Fibroblast of peridontal ligament (primary cell): ENCODE measurements around the gene MED27.

Experiments used
- DNase-seq: peaks from one replicate; pipeline ENCODE4 v3.0.0-alpha.2; 2010; ENCODE audit errors: extremely low read depth

Gene MED27

GRCh38 chr9:131837316-131837715 lies 242.4 kb downstream of the MED27 start:
- DNase-seq, result no peak

- no peak for DNase-seq
These were observed 242.9 kb downstream of the MED27 start for GRCh38 chr9:131836607-131837315.

GRCh38 chr9:131836021-131836420 lies 243.6 kb downstream of the MED27 start:
- DNase-seq, result no peak

- peak; percentile 21 for DNase-seq
These were observed 244.3 kb downstream of the MED27 start for GRCh38 chr9:131835151-131835910.

DNA sequence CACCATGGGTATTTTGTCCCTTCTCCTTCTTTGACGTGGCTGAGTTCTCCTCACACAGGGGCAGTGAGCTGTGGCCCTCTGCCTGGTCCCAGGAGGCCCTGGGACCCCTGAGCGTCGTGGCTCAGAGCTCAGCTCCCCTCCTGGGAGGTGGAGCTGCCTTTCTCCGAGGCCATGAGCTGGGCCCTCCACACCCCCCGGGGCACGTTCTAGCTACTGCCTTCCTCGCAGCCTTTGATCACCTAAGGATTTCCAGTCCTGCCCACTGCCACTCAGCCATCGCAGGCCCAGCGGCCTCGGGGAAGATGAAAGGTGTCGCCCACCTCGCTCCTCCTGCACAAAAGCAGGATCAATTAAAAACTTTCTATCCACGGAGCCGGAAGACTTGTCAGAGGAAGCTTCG lies 244.9 kb downstream of the MED27 start:
- DNase-seq, result no peak

DNA sequence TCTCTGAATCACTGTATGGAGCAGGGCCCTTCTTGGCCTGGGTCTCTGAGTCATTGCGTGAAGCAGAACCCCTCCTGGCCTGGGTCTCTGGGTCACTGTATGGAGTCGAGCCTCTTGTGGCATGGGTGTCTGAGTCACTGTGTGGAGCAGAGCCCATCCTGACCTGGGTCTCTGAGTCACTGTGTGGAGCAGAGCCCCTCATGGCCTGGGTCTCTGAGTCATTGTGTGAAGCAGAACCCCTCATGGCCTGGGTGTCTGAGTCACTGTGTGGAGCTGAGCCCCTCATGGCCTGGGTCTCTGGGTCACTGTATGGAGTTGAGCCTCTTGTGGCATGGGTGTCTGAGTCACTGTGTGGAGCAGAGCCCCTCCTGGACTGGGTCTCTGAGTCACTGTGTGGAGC lies 245.8 kb downstream of the MED27 start:
- DNase-seq, result no peak

- DNase-seq, result no peak
These were observed 246.6 kb downstream of the MED27 start for GRCh38 chr9:131833083-131833482.

DNA sequence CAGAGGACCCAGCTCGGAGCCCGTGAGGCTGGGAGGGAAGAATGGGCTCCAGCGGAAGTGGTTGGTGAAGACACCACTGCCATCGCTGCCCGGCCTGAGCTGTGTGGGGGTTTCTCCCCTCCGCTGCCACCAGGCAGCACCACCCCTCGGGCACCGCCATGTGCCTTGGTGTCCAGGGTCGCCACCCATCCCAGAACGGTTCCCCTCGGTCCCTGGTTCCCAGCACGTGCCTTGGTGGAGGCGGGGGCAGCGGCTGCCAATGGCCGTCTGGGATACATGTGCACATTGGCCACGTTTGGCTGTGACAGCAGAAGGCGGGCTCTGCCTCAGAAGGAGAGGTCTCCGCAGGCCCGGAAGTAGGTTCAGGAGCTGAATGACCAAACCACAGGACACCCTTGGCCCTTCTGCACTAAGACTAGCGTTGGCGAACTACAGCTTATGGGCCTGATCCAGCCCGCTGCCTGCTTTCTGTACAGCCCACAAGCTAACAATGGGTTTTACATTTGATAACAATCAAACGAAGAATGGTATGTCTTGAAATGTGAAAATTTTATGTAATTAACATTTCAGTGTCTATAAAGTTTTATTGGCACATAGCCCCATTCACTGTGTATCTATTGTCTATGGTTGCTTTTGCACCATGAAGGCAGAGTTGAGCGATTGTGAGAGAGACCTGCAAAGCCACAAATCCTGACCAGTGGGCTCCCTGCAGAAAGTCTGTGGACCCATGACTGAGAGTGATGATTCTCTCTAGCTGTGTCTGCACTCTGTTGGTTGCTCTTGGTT lies 248.1 kb downstream of the MED27 start:
- no peak for DNase-seq

- DNase-seq, result no peak
These were observed 251.8 kb downstream of the MED27 start for GRCh38 chr9:131827821-131828369.

GRCh38 chr9:131826966-131827525 lies 252.6 kb downstream of the MED27 start:
- no peak for DNase-seq

- no peak for DNase-seq
These were observed 253.6 kb downstream of the MED27 start for GRCh38 chr9:131826053-131826452.

- DNase-seq, result no peak
These were observed 254.6 kb downstream of the MED27 start for GRCh38 chr9:131824953-131825495.

DNA sequence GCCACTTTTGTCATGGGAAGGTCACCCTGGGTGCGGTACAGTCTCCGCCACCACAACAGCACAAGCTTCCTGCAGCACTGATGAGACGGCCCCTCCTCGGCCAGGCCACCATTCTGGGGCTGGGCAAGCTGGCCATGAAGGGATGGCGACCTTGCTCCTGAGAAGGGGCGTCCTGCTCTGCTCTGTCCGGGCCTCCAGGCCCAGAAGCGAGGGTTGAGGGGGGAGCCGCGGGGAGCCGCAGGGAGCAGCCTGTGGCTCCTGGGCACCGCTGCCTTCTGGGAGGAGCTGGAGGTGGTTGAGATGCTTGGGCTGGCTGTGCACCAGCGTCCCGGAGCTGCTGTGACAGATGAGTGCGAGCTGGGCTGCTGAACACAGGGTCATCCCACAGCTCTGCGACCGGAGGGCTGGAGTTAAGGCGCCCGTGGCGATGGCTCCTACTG lies 255.5 kb downstream of the MED27 start:
- no peak for DNase-seq

DNA sequence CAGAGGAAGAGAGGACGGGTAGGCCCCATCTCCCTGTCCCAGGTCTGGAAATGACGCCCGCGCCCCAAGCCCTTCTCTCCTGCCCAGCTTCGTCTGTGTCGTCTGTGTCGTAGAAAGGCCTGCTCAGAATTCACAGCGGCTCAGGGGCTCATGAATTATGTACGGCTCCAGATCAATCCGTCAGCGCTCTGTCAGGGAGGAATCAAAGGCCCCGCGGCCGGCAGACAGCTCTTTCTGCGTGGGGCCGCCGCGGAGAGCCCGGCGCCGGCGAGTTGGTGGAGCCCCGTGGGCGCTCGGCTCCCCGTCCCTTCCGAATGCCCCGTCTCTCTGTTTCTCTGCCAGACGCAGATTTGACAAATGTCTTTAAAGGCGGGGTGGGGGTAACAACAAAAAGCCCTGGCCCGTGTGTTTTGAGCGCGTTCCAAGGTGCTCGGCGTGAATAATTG lies 255.9 kb downstream of the MED27 start:
- no peak for DNase-seq

DNA sequence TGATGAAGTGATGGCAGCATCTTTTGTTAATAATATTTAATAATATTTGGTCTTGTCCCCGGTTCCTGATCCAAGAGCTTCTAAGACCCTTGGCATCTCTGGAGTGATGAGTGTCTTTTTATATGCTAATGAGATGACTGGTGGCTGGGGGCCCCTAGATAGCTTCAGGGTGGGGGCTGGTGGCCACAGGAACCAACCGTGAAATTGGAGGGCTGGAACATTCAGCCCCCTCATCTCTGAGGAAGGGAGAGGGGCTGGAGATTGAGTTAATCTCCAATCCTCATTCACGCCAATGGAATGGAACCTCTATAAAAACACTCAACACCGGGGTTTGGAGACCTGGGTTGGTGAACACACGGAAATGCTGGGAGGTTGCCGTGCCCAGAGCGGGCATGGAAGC lies 261.6 kb downstream of the MED27 start:
- DNase-seq, result no peak

GRCh38 chr9:131817627-131818026 lies 262.0 kb downstream of the MED27 start:
- no peak for DNase-seq

- no peak for DNase-seq
These were observed 262.6 kb downstream of the MED27 start for GRCh38 chr9:131817073-131817472.

DNA sequence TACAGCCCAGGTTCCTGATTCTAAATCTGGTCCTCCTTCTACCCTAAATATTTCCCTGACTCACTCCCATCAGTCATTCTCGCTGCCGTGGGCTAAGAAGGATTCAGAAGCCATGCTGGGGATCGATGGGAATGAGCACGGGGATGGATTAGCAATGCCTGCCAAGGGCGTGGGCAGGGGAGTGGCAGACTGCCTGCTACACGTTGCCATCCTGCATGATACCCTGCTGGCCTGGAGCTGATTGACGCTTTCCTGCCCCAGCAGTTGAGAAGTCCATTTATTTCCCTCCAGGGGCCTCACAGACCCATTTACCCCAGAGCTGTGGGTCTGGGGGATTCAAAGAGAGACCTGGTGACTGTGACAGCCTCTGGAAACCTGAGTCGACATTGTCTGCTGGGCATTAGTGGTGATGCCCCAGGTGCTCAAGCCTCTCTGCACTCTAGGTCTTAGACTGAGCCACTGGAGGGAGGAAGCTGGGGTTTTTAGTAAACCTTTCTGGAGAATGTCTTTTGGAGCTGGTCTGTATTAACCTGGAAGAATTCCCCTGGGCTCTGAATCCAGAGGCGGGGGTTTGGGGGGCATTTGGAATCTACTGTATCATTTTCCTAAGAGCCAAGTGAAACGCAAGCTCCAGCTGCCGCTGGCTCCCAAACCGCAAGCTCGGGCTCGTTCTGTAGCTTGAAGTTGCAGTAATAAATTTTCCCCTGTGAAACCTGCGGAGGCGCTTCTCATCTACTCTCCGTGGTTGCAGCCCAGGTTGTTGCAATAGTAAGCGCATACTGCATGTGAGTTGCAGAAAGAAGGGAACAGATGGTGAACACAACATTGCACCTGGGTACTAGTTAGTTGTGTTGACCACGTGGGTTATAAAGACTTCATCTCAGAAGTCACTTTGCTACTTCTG lies 263.4 kb downstream of the MED27 start:
- DNase-seq, result no peak

- no peak for DNase-seq
These were observed 265.0 kb downstream of the MED27 start for GRCh38 chr9:131814707-131815106.

- no peak for DNase-seq
These were observed 266.6 kb downstream of the MED27 start for GRCh38 chr9:131813116-131813515.
